Liver (tissue), 9 donors: ENCODE measurements around the gene FETUB. TPM values are rescaled to one million over a fixed set of nuclear protein-coding genes. Genes with fewer than 3 reads are reported as not detected.

ENCODE experiments used
- DNase-seq: peaks from one replicate; pipeline ENCODE4 v3.0.0-alpha.2; 2017; ENCODE audit warnings: low spot score
- H3K27ac ChIP-seq, 2 donors: one replicate each; pipeline ENCODE4 v1.7.0; 2013; ENCODE audit warnings: inconsistent platforms in 2 of 2, low read length in 2 of 2, control low read depth in 1 of 2, low read depth in 1 of 2, mild to moderate bottlenecking in 1 of 2
- H3K27me3 ChIP-seq, 4 donors: one replicate each; pipeline versions ENCODE4 v1.6.1 to v1.7.0; 2013; ENCODE audit warnings: low read length in 3 of 4, inconsistent platforms in 1 of 4, mild to moderate bottlenecking in 1 of 4, moderate library complexity in 1 of 4; ENCODE audit not compliant: control insufficient read depth in 4 of 4, insufficient read depth in 4 of 4
- H3K36me3 ChIP-seq, 4 donors: one replicate each; pipeline versions ENCODE4 v1.6.1 to v1.7.0; 2013; ENCODE audit warnings: low read length in 3 of 4, mild to moderate bottlenecking in 3 of 4, low read depth in 1 of 4, moderate library complexity in 1 of 4; ENCODE audit not compliant: control insufficient read depth in 4 of 4, insufficient read depth in 3 of 4
- H3K4me1 ChIP-seq, 4 donors: one replicate each; pipeline versions ENCODE4 v1.6.1 to v1.7.0; 2013; ENCODE audit warnings: low read length in 3 of 4, mild to moderate bottlenecking in 3 of 4, moderate library complexity in 1 of 4; ENCODE audit not compliant: control insufficient read depth in 4 of 4, insufficient read depth in 4 of 4
- H3K4me3 ChIP-seq, 3 donors: one replicate each; pipeline versions ENCODE4 v1.6.1 to v1.7.0; 2013; ENCODE audit warnings: low read length in 3 of 3, control low read depth in 1 of 3, low read depth in 1 of 3, mild to moderate bottlenecking in 1 of 3
- H3K9ac ChIP-seq, 2 donors: one replicate each; pipeline ENCODE4 v1.7.0; 2013; ENCODE audit warnings: low read length in 2 of 2, mild to moderate bottlenecking in 2 of 2, moderate library complexity in 2 of 2, control low read depth in 1 of 2, low read depth in 1 of 2
- H3K9me3 ChIP-seq, 4 donors: one replicate each; pipeline versions ENCODE4 v1.6.1 to v1.7.0; 2013; ENCODE audit warnings: low read length in 3 of 4; ENCODE audit not compliant: control insufficient read depth in 4 of 4
- ATF3 ChIP-seq: IDR thresholded peaks from 2 replicates; pipeline ENCODE4 v1.6.1; 2016; ENCODE audit warnings: antibody characterized with exemption
- CTCF ChIP-seq: fragments of 150-350 bp; IDR thresholded peaks from 2 replicates; pipeline ENCODE4 v1.5.1; 2017; ENCODE audit warnings: improper control_type of control experiment, low read depth, low read length; ENCODE audit not compliant: missing input control
- EGR1 ChIP-seq, 2 donors: IDR thresholded peaks; 2 replicates each; pipeline ENCODE4 v1.6.1; 2016 to 2018; ENCODE audit warnings: antibody characterized with exemption in 2 of 2, low read depth in 2 of 2
- FOXA1 ChIP-seq: IDR thresholded peaks from 2 replicates; pipeline ENCODE4 v1.6.1; 2016; ENCODE audit warnings: antibody characterized with exemption
- FOXA2 ChIP-seq: IDR thresholded peaks from 2 replicates; pipeline ENCODE4 v1.6.1; 2016; ENCODE audit warnings: antibody characterized with exemption
- GABPA ChIP-seq, 2 donors: IDR thresholded peaks in 1 of 2; conservative IDR thresholded peaks in 1 of 2; 2 replicates each; pipeline ENCODE4 v1.6.1; 2016; ENCODE audit warnings: antibody characterized with exemption in 2 of 2, mild to moderate bottlenecking in 1 of 2, moderate library complexity in 1 of 2
- HNF4A ChIP-seq, 2 donors: conservative IDR thresholded peaks; 2 replicates each; pipeline ENCODE4 v1.6.1; 2016; ENCODE audit warnings: antibody characterized with exemption in 2 of 2, mild to moderate bottlenecking in 2 of 2
- JUND ChIP-seq, 2 donors: IDR thresholded peaks; 2 replicates each; pipeline ENCODE4 v1.6.1; 2016; ENCODE audit warnings: antibody characterized with exemption in 2 of 2
- MAX ChIP-seq: IDR thresholded peaks from 2 replicates; pipeline ENCODE4 v1.6.1; 2016; ENCODE audit warnings: antibody characterized with exemption
- NR2F2 ChIP-seq: IDR thresholded peaks from 2 replicates; pipeline ENCODE4 v1.6.1; 2016; ENCODE audit warnings: antibody characterized with exemption
- RAD21 ChIP-seq, 2 donors: IDR thresholded peaks; 2 replicates each; pipeline ENCODE4 v1.6.1; 2016; ENCODE audit warnings: antibody characterized with exemption in 2 of 2, mild to moderate bottlenecking in 2 of 2
- REST ChIP-seq: IDR thresholded peaks from 2 replicates; pipeline ENCODE4 v1.6.1; 2016; ENCODE audit warnings: antibody characterized with exemption, mild to moderate bottlenecking
- RXRA ChIP-seq, 2 donors: IDR thresholded peaks; 2 replicates each; pipeline ENCODE4 v1.6.1; 2017 to 2018; ENCODE audit warnings: antibody characterized with exemption in 2 of 2, mild to moderate bottlenecking in 1 of 2
- SP1 ChIP-seq: IDR thresholded peaks from 2 replicates; pipeline ENCODE4 v1.6.1; 2018; ENCODE audit warnings: antibody characterized with exemption, mild to moderate bottlenecking
- TAF1 ChIP-seq: conservative IDR thresholded peaks from 2 replicates; pipeline ENCODE4 v1.6.1; 2016; ENCODE audit warnings: antibody characterized with exemption, mild to moderate bottlenecking
- YY1 ChIP-seq: IDR thresholded peaks from 2 replicates; pipeline ENCODE4 v1.6.1; 2016; ENCODE audit warnings: antibody characterized with exemption, mild to moderate bottlenecking
- ZBTB33 ChIP-seq: IDR thresholded peaks from 2 replicates; pipeline ENCODE4 v1.6.1; 2016; ENCODE audit warnings: antibody characterized with exemption
- WGBS: extraction: QIAGEN DNeasy Blood & Tissue Kit; methylation state at CpG from one replicate; pipeline ENCODE4 v1.1.7; 2013; 5-methylcytosine and 5-hydroxymethylcytosine counted together
- polyA plus RNA-seq, 2 donors: library from polyadenylated mRNA; stranded (reverse) in 1 of 2; unstranded in 1 of 2; fragments of 200-250 nt in 1 of 2; fragments of >200 nt in 1 of 2; fragmentation: Nextera tagmentation in 1 of 2; extraction: Ambion mirVana in 1 of 2; gene quantifications; one replicate each; pipeline versions ENCODE4 v1.2.1 to v1.2.3, GENCODE V29; 2013 to 2015
- total RNA-seq, 2 donors: library from RNA; depleted of rRNA; stranded (reverse); fragments of >200 nt; gene quantifications; one replicate each; pipeline ENCODE4 v1.2.3, GENCODE V29; 2014
- donor health status: healthy.
- donor health status: healthy.
- donor health status: healthy.
- donor health status: healthy.
- donor health status: healthy.

FETUB gene
- total and polyA plus RNA-seq, 4 donors, result 3.1 to 28.6 (median 9.4) TPM

GRCh38 chr3:186679151-186679550 is 39.0 kb downstream of the FETUB start:
- Histone ChIP-seq H3K9me3 (no peaks in the 10 kb centered on the region), H3K4me1 (peaks cover 0 to 9% (median 3%) of the 10 kb centered on the region in 4 donors), H3K4me3 (no peak overlapping the region), H3K9ac (no peak overlapping the region), H3K36me3 (peaks cover 0 to 24% (median 18%) of the 10 kb centered on the region in 4 donors), H3K27ac (peak overlapping the region; percentile 35 to 49), H3K27me3 (no peaks in the 10 kb centered on the region)
- 25% methylated on average over 1 of the region's 1 CpG for WGBS
- DNase-seq, result no peak
- TF ChIP-seq SP1 (no peak), HNF4A (conservative IDR thresholded peaks at IDR 0.05) (peak; percentile 21 to 62), GABPA (IDR thresholded peaks at IDR 0.05 in 1 of 2, conservative IDR thresholded peaks at IDR 0.05 in 1 of 2) (no peak), FOXA2 (no peak), JUND (IDR thresholded peaks at IDR 0.05) (peak in 1 of 2 donors; percentile 59), RXRA (IDR thresholded peaks at IDR 0.05) (peak in 1 of 2 donors; percentile 68), NR2F2 (no peak), CTCF (no peak), EGR1 (IDR thresholded peaks at IDR 0.05; ENCODE audit: low read depth in 2 of 2) (no peak), RAD21 (IDR thresholded peaks at IDR 0.05) (peak in 1 of 2 donors; percentile 18), ATF3 (peak; percentile 40), YY1 (peak; percentile 61)

- no peak overlapping the region for H3K27ac ChIP-seq
- H3K9me3 ChIP-seq, result no peaks in the 10 kb centered on the region
- H3K4me1 ChIP-seq, result peaks cover 0 to 9% (median 3%) of the 10 kb centered on the region in 4 donors
- 98% methylated on average over 1 of the region's 1 CpG for WGBS
- H3K9ac ChIP-seq, result no peak overlapping the region
- DNase-seq, result no peak
- no peaks in the 10 kb centered on the region for H3K27me3 ChIP-seq
- H3K4me3 ChIP-seq, result no peak overlapping the region
- peaks cover 0 to 11% (median 9%) of the 10 kb centered on the region in 4 donors for H3K36me3 ChIP-seq
- no peak for TF ChIP-seq SP1
- TF ChIP-seq TAF1, result no peak
- TF ChIP-seq FOXA1, result no peak
- TF ChIP-seq JUND (IDR thresholded peaks at IDR 0.05), result no peak
- TF ChIP-seq RAD21 (IDR thresholded peaks at IDR 0.05), result no peak
- TF ChIP-seq ZBTB33, result no peak
- no peak for TF ChIP-seq ATF3
- TF ChIP-seq FOXA2, result no peak
- no peak for TF ChIP-seq HNF4A (conservative IDR thresholded peaks at IDR 0.05)
- TF ChIP-seq MAX, result no peak
- no peak for TF ChIP-seq REST
- TF ChIP-seq RXRA (IDR thresholded peaks at IDR 0.05), result no peak
- no peak for TF ChIP-seq CTCF
- no peak for TF ChIP-seq EGR1 (IDR thresholded peaks at IDR 0.05; ENCODE audit: low read depth in 2 of 2)
- no peak for TF ChIP-seq GABPA (IDR thresholded peaks at IDR 0.05 in 1 of 2, conservative IDR thresholded peaks at IDR 0.05 in 1 of 2)
- TF ChIP-seq YY1, result no peak
Measured at GRCh38 chr3:186680869-186681268, 40.7 kb downstream of the FETUB start.
